ENCODE results near the gene IQGAP2.

DNA sequence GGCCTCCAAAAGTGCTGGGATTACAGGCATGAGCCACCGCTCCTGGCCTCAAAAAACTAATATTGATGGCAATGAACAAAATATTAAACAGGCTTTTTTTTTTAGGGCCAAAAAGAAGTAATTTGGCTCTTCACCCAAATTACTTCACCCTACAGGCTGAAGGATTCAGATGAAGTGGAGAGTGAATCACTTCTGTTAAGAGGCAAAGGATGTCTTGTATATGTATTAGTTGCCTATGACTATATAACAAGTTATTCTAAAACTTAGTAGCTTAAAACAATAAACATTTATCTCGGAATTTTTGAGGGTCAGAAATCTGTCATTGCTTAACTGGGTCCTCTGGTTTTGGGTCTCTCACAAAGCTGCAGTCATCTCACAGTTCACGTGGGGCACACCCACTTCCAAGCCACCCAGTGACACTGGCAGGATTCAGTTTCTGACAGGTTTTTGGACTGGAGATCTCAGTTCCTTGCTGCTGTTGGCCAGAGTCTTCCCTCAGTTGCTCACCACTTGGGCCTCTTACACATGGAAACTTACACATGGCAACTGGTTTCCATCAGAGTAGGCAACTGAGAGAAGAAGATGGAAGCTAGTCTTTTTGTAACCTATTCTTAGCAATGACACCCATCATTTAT is 66.7 kb downstream of the IQGAP2 start:
- no peak for TF ChIP-seq EZH2 (IDR thresholded peaks at IDR 0.05)
- no peak for TF ChIP-seq POLR2AphosphoS5 (IDR thresholded peaks at IDR 0.05; ENCODE audit: borderline replicate concordance, low read depth, low read length)
